Upper lobe of left lung (tissue), 4 donors: Measurements from ENCODE around the gene ZBTB12.
A peak's percentile ranks its signal among the peaks of the same experiment; 100 is the strongest.

ENCODE experiments used
- CTCF ChIP-seq, 6 experiments: fragments of 450-650 bp in 4 of 6; fragments of 200-600 bp in 2 of 6; sonication (generic) in 2 of 6; IDR thresholded peaks; one replicate each; pipeline ENCODE4 v1.5.1; 2016 to 2019; ENCODE audit warnings: antibody characterized with exemption in 6 of 6
- POLR2A ChIP-seq, 4 donors: fragments of 450-650 bp; IDR thresholded peaks; one replicate each; pipeline ENCODE4 v1.5.1; 2016 to 2017; ENCODE audit warnings: antibody characterized with exemption in 4 of 4, mild to moderate bottlenecking in 2 of 4

- peak in 2 of 6 experiments; percentile 6 for TF ChIP-seq CTCF (IDR thresholded peaks at IDR 0.05)
- peak in 1 of 4 donors; percentile 46 for TF ChIP-seq POLR2A (IDR thresholded peaks at IDR 0.05)
Observed at GRCh38 chr6:31898383-31899011, 3.4 kb downstream of the ZBTB12 start.
